ENCODE results near the gene KRTAP4-16.
"Not testable (repeated sequence)": the region's sequence is repeated elsewhere in the genome, so short reads cannot be mapped to it uniquely, and the experiment has no call there.

Gene KRTAP4-16

GRCh38 chr17:41098042-41098441 is 4.0 kb downstream of the KRTAP4-16 start, which contains the start of gene KRTAP4-8:
KRTAP4-8 (minus strand) TSS chr17:41098142; CDS start chr17:41098084, 58 bp downstream.
- Histone ChIP-seq H3K79me2 (ENCODE audit: insufficient read depth, low read length) (no peaks in the 10 kb centered on the region), H3K4me3 (ENCODE audit: insufficient read depth, low read length, poor library complexity, severe bottlenecking) (no peak within 1 kb of the TSS), H3K9ac (ENCODE audit: low read length) (no peak within 1 kb of the TSS), H3K9me3 (ENCODE audit: insufficient read depth, low read length) (no peaks in the 10 kb centered on the region), H3K27ac (ENCODE audit: low read depth, low read length) (no peak within 1 kb of the TSS), H3K9me2 (replicated peaks; ENCODE audit: insufficient read depth, low read length) (no peaks in the 10 kb centered on the region), H3K27me3 (ENCODE audit: low read length) (no peaks in the 10 kb centered on the region), H3K4me2 (ENCODE audit: low read depth, low read length, poor library complexity, severe bottlenecking) (no peak within 1 kb of the TSS), H3K36me3 (ENCODE audit: low read length) (no peaks in the 10 kb centered on the region), H4K20me1 (ENCODE audit: low read depth, low read length) (no peaks in the 10 kb centered on the region), H3F3A (ENCODE audit: insufficient read depth) (no peaks in the 10 kb centered on the region), H2AFZ (ENCODE audit: low read depth, low read length, severe bottlenecking) (no peak within 1 kb of the TSS)
- TF ChIP-seq CTCF (IDR thresholded peaks at IDR 0.05; ENCODE audit: insufficient read depth, low read length, poor library complexity, severe bottlenecking), result no peak
- no peak for TF ChIP-seq EZH2phosphoT487 (conservative IDR thresholded peaks at IDR 0.05; ENCODE audit: low read length)

- Histone ChIP-seq H3K79me2 (ENCODE audit: insufficient read depth, low read length) (no peaks in the 10 kb centered on the region), H3F3A (ENCODE audit: insufficient read depth) (no peaks in the 10 kb centered on the region), H4K20me1 (ENCODE audit: low read depth, low read length) (no peaks in the 10 kb centered on the region), H3K9ac (ENCODE audit: low read length) (no peak overlapping the region), H3K4me3 (ENCODE audit: insufficient read depth, low read length, poor library complexity, severe bottlenecking) (no peak overlapping the region), H3K4me2 (ENCODE audit: low read depth, low read length, poor library complexity, severe bottlenecking) (no peak overlapping the region), H3K9me3 (ENCODE audit: insufficient read depth, low read length) (no peaks in the 10 kb centered on the region), H2AFZ (ENCODE audit: low read depth, low read length, severe bottlenecking) (no peak overlapping the region), H3K27ac (ENCODE audit: low read depth, low read length) (no peak overlapping the region), H3K27me3 (ENCODE audit: low read length) (no peaks in the 10 kb centered on the region), H3K36me3 (ENCODE audit: low read length) (no peaks in the 10 kb centered on the region), H3K9me2 (replicated peaks; ENCODE audit: insufficient read depth, low read length) (no peaks in the 10 kb centered on the region)
- TF ChIP-seq EZH2phosphoT487 (conservative IDR thresholded peaks at IDR 0.05; ENCODE audit: low read length), result no peak
- TF ChIP-seq CTCF (IDR thresholded peaks at IDR 0.05; ENCODE audit: insufficient read depth, low read length, poor library complexity, severe bottlenecking), result no peak
Observed at GRCh38 chr17:41096055-41096454, 6.0 kb downstream of the KRTAP4-16 start.

- H3K79me2 ChIP-seq (ENCODE audit: insufficient read depth, low read length); H2AFZ ChIP-seq (ENCODE audit: low read depth, low read length, severe bottlenecking); H3K27me3 ChIP-seq (ENCODE audit: low read length); H4K20me1 ChIP-seq (ENCODE audit: low read depth, low read length); H3K27ac ChIP-seq (ENCODE audit: low read depth, low read length); H3K9me3 ChIP-seq (ENCODE audit: insufficient read depth, low read length); H3K9ac ChIP-seq (ENCODE audit: low read length); H3K4me2 ChIP-seq (ENCODE audit: low read depth, low read length, poor library complexity, severe bottlenecking); H3K9me2 ChIP-seq (replicated peaks; ENCODE audit: insufficient read depth, low read length); H3K36me3 ChIP-seq (ENCODE audit: low read length); H3F3A ChIP-seq (ENCODE audit: insufficient read depth); H3K4me3 ChIP-seq (ENCODE audit: insufficient read depth, low read length, poor library complexity, severe bottlenecking): not testable (repeated sequence)
Observed at GRCh38 chr17:41088760-41089352, 13.2 kb downstream of the KRTAP4-16 start.

- not testable (repeated sequence) for H3K27ac ChIP-seq (ENCODE audit: low read depth, low read length); H3F3A ChIP-seq (ENCODE audit: insufficient read depth); H3K36me3 ChIP-seq (ENCODE audit: low read length); H3K9ac ChIP-seq (ENCODE audit: low read length); H3K9me2 ChIP-seq (replicated peaks; ENCODE audit: insufficient read depth, low read length); H3K4me2 ChIP-seq (ENCODE audit: low read depth, low read length, poor library complexity, severe bottlenecking); H3K9me3 ChIP-seq (ENCODE audit: insufficient read depth, low read length); H3K4me3 ChIP-seq (ENCODE audit: insufficient read depth, low read length, poor library complexity, severe bottlenecking); H3K27me3 ChIP-seq (ENCODE audit: low read length); H2AFZ ChIP-seq (ENCODE audit: low read depth, low read length, severe bottlenecking); H4K20me1 ChIP-seq (ENCODE audit: low read depth, low read length); H3K79me2 ChIP-seq (ENCODE audit: insufficient read depth, low read length)
Observed at GRCh38 chr17:41084100-41084856, 17.7 kb downstream of the KRTAP4-16 start, which contains the start of gene KRTAP4-7. KRTAP4-7 (plus strand) TSS chr17:41084150; CDS start chr17:41084207, 57 bp downstream.

GRCh38 chr17:41083427-41083826 is 18.6 kb downstream of the KRTAP4-16 start:
- not testable (repeated sequence) for H3K4me2 ChIP-seq (ENCODE audit: low read depth, low read length, poor library complexity, severe bottlenecking); H2AFZ ChIP-seq (ENCODE audit: low read depth, low read length, severe bottlenecking); H3K9me3 ChIP-seq (ENCODE audit: insufficient read depth, low read length); H3K9me2 ChIP-seq (replicated peaks; ENCODE audit: insufficient read depth, low read length); H3F3A ChIP-seq (ENCODE audit: insufficient read depth); H3K4me3 ChIP-seq (ENCODE audit: insufficient read depth, low read length, poor library complexity, severe bottlenecking); H4K20me1 ChIP-seq (ENCODE audit: low read depth, low read length); H3K36me3 ChIP-seq (ENCODE audit: low read length); H3K27ac ChIP-seq (ENCODE audit: low read depth, low read length); H3K27me3 ChIP-seq (ENCODE audit: low read length); H3K9ac ChIP-seq (ENCODE audit: low read length); H3K79me2 ChIP-seq (ENCODE audit: insufficient read depth, low read length)
